Panc1 (cell line): ENCODE data around the gene SCOC.

Experiments used
- CTCF ChIP-seq: fragments of 450-650 bp; IDR thresholded peaks from 2 replicates; pipeline ENCODE4 v1.5.1; 2017; ENCODE audit warnings: mild to moderate bottlenecking
- REST ChIP-seq, 2 experiments: IDR thresholded peaks; 2 replicates each; pipeline ENCODE4 v1.6.1; 2011 to 2012; ENCODE audit warnings: low read depth in 2 of 2, control low read depth in 1 of 2, low read length in 1 of 2, mild to moderate bottlenecking in 1 of 2, moderate library complexity in 1 of 2; ENCODE audit not compliant: insufficient read depth in 1 of 2

DNA sequence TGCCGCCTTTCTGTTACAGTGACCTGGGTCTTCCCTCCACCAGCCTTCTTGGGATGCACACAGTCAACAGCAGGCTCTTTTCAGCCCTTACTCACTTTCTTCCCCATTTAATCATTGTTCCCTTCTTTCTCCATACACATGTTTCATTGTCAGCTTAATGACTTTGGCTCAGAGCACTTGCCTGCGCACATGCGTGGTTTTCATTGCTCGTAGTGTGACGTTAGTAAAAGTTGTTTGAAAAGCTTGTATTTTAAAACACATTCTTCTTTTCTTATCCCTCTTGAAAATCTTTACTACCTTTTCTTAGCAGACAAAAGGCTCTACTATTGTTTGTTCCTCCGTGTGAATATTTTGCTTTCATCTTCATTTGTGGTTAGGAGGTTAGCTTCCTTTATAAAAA lies 19.7 kb upstream of the SCOC start:
- no peak for TF ChIP-seq CTCF
- no peak for TF ChIP-seq REST (IDR thresholded peaks at IDR 0.05; ENCODE audit: insufficient read depth in 1 of 2, low read depth in 2 of 2, low read length in 1 of 2)
